Activated gamma-delta T cell treated with Interleukin-2 at 50 U/mL for 16 hours (primary cell): ENCODE measurements around the gene RSL24D1.
"Not testable (repeated sequence)": the region's sequence is repeated elsewhere in the genome, so short reads cannot be mapped to it uniquely, and the experiment has no call there.

Source experiments
- DNase-seq: peaks from one replicate; pipeline ENCODE4 v3.0.0-alpha.2; 2020

The RSL24D1 gene

DNA sequence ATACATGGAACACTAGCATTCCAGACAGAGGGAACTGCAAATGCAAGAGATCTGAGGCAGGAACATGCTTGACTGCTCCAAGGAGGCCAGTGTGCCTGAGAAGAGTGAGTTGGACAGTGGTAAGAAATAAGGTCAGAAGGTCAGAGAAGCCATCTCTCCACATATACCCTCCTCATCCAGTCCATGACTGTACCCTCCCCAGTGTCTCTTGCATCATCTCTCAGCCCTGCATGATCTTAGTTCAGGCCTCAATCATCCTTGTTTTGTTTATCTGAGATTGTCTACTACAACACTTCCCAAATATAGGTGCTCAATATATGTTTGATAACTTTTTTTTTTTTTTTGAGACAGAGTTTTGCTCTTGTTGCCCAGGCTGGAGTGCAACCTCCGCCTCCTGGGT, 5.5 kb upstream of the RSL24D1 start:
- no peak for DNase-seq

DNA sequence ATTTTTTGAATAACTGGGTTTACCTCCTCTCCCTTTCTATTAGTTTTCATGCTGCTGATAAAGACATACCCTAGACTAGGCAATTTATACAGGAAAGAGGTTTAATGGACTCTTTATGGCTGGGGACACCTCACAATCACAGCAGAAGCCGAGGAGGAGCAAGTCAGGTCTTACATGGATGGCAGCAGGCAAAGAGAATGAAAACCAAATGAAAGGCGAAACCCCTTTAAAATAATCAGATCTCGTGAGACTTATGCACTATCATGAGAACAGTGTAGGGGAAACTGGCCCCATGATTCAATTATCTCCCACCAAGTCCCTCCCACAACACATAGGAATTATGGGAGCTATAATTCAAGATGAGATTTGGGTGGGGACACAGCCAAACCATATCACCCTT, 2.0 kb upstream of the RSL24D1 start:
- no peak for DNase-seq

- DNase-seq = no peak
Observed at GRCh38 chr15:55197719-55198118, 978 bp upstream of the RSL24D1 start.

DNA sequence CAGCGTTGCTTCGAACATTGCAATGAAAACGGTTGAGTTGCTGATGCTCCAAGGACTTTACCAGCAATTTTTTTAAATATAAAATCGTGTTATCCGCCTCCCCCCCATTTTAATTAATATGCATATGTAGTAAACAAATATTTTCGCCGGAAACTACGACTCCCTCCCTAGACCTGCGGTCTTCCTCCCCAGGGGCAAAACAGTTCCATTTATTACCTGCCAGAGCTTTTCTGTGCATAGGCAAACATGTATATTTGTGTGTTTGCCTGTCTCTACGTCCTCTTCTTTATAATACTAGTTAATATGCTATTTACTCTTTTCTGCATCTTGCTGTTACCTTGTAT, 593 bp upstream of the RSL24D1 start:
- DNase-seq = no peak

- DNase-seq = no peak
Observed at GRCh38 chr15:55195996-55196395, 745 bp downstream of the RSL24D1 start.

GRCh38 chr15:55194256-55194655, 2.5 kb downstream of the RSL24D1 start:
- DNase-seq = no peak

DNA sequence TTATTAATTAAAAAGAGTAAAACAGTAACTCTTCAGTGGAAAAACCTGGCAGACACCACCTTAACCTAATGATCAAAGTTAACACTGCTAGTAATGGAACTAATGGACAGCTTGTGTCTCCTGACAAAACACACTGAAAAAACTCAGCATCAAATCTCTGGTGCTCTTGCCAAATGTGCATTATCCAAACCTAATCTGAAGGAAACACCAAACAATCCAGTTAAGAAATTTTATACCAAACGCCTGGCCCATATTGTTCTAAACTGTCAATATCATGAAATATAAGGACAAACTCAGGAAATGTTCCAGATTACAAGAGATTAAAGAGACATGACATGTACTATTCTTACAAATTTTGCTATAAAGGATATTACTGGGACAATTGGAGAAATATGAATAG, 10.4 kb downstream of the RSL24D1 start:
- no peak for DNase-seq

GRCh38 chr15:55183679-55184078, 13.1 kb downstream of the RSL24D1 start:
- DNase-seq = no peak

DNA sequence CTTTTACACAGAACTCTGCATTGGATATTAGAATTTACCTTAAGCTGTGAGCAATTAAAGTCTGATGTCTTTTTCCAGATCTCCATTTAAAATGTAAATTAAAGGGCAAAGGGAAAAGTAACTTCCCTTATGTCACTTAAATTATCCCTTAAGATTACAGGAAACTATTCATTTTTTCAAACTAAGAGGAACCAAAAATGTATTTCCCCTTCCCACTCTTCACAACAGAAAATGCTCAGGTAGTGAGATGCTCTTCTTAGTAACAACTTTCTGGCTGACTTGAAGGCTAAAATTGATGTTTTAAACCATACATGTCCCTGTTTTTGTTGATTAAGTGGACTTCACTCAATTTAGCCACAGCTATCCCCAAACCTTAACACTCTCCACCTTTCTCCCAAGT, 17.6 kb downstream of the RSL24D1 start:
- no peak for DNase-seq

DNA sequence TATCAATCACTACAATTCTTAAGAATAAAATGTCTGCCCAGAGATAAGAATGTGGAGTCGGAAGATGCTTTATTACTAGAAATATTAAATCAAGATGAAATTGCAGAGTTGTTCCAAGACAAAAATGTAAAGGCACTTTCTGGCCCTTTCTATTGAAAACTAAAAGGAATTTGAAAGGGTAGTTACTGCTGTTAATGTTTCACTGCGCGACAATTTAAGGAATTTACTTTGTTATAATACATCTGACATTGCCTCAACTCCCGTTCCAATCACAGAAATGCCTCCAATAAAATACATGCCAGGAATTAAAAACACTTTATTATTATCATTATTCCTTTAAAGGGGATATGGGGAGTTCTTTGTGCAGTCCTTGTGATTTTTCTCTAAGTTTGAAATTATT, 26.4 kb downstream of the RSL24D1 start:
- no peak for DNase-seq

DNA sequence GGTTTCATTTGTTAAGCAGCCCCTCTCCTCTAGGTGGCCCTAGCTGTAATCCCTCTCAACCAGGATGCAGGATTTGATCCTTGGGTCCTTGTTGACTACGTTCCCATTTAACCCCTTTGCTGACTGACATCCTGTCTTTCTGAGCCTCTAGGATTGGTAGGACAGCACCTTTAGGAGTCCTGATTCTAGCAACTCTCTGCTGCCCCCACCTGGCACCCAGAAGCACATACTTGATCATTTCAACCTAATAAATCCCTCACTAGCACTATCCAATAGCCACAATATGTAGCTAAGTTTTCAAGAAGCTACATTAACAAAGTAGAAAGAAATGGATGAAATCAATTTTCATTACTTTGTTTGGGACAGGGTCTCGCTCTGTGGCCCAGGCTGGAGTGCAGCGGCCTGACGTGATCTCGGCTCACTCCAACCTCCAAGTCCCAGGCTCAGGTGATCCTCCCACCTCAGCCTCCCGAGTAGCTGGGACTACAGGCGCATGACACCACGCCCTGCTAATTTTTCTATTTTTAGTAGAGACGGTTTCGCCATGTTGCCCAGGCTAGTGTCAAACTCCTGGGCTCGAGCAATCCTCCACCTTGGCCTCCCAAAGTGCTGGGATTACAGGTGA, 28.3 kb downstream of the RSL24D1 start:
- peak; percentile 32 for DNase-seq

- DNase-seq = no peak
Observed at GRCh38 chr15:55164284-55164683, 32.5 kb downstream of the RSL24D1 start.

DNA sequence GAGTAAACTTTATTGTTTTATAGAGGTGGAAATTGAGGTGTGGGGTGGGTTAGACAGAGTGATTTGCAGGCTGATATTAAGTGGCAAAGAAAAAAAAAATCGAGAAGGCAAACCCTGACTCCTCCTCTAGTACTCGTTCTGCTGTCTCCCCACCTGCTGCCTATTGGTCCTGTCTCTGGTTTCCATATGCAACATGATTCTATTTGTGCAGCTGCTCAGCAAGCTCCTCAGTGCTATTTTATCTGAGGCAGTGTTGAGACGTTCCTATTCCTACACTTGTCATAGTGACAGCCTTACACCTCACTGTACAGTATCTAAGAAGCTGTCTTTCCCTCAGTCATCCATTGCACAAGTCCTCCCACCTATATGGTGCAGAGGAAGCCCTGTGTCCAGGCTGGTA, 45.1 kb downstream of the RSL24D1 start:
- no peak for DNase-seq

- DNase-seq = not testable (repeated sequence)
Observed at GRCh38 chr15:55143132-55143531, 53.6 kb downstream of the RSL24D1 start.

DNA sequence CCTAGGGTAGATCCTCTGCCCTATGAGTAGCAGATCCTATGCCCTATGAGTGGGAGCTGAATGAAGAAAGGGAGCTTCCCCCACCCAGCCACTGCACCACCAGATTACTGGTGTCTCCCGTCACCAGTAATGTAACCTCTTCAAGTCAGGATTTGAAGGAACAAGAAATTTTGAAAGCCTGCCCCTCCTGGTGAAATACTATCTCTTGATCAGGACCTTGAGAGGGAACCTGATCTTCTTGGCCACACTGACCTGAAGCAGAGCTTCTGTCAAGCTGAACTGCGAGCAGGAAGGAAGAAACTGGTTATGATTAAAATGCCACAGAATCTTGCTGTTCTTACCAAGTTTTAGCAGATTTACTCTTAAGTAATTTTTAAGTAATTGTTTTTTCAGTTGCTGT, 62.8 kb downstream of the RSL24D1 start:
- DNase-seq = no peak

GRCh38 chr15:55132672-55133071, 64.1 kb downstream of the RSL24D1 start:
- no peak for DNase-seq
